Stimulated activated CD4-positive, alpha-beta T cell treated with anti-CD3 and anti-CD28 coated beads, TNF-alpha, amount 100 ng/mL, for 1 hour (primary cell): ENCODE data around the gene TTLL11.

Experiments used
- DNase-seq, 3 donors: peaks; one replicate each; pipeline ENCODE4 v3.0.0-alpha.2; 2020; ENCODE audit warnings: low read depth in 3 of 3, low spot score in 1 of 3

TTLL11 gene

DNA sequence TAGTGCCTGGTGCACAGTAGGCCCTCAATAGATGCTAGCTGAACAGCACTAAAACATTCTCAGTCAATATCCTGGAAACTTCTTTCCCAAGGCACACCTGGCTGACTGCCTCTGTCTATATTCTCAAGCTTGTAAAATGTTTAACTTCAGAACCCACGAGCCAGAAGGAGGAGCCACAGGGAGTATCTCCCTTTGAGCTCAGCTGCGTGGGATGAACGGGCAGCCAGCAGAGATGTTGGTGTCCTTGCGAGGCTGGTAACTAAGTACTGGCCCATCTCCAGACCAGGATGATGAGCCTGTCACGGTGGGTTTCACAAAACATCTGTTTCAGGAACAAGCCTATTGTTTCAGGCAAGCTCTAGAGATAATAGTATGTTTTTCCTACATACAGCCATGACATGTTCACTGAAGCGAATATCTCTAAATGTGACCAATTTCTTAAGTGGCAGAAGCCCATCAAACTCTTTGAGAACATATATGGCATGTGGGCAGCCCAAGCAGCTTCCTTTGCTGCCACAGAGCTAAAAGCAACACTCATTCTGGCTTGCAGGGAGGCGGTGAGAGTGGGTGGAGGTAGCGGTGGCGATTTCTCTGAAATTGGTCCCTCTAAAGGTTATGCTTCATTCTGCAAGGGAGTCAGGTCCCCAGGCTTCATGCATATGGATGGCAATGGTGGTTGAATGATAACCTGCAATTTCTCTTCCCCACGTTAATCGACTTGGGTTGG, 206.2 kb downstream of the TTLL11 start:
- DNase-seq = no peak

DNA sequence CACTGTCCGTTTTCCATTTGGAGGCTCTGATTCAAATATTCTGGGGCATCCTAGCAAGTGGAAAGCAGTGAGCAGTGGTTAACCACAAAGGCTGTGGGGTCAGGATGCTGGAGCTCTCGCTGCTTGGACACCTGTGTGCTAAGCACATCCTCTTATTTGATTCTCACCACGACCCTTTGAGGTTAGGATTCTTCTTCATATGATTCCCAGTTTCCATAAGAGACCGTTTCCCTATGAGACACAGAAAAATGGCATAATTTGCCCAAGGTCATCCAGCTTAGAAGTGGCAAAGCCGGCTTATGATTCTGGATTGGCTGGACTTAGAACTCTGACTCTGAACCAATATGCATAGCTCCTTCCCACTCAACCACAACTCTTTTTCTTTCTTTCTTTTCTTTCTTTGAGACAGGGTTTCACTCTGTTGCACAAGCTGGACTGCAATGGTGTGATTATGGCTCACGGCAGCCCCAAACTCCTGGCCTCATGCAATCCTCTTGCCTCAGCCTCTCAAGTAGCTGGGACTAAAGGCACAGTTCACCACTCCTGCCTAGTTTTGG, 207.7 kb downstream of the TTLL11 start:
- DNase-seq = no peak

DNA sequence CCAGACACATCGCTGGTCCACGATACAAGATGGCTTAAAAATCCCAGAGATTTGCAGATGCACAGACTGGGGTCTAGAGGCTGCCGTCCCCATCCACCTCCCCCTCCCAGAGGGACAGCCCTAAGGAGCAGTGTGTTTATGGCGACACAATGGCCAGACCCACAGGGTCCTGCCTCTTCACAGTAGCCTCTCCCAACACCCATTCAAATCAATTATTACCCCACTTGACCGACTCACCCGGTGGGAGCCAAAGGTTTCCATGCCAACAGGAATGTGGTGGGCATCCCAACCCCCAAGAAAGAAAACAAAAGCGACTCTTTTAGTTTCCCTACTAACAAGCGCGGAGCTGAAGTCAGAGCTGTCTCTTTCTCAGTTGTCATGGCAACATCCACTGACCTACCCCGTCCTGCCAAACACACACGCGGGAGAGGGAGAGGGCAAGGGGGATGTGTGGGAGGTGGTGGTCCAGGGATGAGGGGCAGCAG, 209.0 kb downstream of the TTLL11 start:
- no peak for DNase-seq

DNA sequence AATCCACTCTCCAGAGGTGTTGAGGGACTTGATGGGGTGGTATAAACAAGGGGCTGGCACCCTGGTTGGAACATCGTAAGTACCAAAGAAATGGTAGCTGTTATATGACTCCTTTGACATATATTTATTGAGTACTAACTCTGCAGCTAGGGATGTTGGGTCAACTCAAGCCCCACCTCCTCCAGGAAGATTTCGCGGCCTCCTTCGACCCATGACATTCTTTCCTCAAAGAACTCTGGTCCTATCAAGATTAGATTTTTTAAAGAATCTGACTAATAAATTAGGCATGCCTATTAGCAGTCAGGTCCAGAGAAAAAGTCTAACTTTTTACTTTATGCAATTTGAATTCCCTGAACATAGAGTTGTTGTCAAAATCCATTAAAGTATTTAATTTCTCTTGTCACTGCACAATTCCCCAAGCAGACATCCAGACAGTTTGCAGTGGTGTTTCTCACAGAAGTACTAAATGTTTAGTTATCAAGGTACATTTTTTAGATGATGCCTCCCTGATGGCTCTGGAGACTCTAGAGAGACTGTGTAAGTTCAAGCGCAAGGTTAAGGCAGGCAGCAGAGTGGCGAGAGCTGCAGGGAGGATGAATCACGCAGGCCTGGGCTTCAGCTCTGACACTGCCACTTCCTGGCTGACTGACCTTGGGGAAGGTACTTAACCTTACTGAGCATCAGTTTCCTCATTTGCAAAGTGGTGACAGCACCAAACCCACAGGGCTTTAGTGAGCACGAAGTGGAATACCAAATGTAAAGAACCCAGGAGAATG, 209.6 kb downstream of the TTLL11 start:
- no peak for DNase-seq

DNA sequence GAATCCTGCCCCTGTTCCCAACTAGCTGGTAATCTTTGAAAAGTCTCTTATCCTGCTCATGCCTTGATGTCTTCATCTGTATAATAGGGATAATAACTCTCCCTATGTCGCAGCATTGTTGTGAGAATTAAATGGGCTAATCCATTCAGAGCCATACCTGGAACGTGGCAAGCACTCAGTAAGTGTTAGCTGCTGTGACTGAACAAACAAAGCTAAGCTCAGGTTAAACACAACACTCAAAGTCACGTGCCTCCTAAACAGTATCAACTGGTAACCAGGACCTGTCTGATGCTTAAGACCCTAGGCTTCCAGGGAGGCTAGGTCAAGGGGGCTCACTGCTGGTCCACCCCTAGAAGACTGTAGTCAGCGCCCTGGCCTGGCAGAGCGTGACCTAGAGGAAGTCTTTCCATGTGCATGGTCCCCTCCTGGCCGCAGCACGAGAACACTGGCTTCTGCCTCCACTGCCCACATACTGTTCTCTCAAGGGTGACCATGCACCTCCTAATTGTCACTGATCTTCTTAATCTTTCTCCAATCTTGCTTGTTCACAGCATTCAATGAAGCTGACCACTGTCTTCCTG, 211.1 kb downstream of the TTLL11 start:
- no peak for DNase-seq

DNA sequence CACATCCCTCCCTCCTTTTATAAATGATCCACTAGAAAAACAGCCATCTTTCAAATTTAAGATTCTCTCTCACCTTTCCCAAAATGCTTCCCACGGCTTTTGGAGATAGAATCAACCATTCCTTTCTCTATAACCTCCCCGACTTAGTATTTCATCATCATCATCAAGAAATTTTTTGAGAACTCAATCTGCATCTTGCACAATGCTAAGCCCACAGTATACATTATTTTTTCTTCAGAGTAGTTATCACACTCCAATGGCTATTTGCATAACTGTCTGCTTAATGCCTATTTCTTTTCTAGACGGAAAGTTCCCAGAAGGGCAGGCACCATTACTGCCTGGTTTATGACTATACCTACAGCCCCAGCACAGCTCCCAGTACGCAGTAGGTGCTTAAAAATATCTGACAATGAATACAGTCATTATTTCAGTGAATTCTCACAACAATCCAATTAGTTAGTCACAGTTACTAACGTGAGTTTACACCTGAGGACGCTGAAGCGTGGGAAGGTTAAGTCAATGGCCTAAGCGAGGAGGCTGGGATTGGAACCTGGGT, 212.7 kb downstream of the TTLL11 start:
- DNase-seq = no peak

DNA sequence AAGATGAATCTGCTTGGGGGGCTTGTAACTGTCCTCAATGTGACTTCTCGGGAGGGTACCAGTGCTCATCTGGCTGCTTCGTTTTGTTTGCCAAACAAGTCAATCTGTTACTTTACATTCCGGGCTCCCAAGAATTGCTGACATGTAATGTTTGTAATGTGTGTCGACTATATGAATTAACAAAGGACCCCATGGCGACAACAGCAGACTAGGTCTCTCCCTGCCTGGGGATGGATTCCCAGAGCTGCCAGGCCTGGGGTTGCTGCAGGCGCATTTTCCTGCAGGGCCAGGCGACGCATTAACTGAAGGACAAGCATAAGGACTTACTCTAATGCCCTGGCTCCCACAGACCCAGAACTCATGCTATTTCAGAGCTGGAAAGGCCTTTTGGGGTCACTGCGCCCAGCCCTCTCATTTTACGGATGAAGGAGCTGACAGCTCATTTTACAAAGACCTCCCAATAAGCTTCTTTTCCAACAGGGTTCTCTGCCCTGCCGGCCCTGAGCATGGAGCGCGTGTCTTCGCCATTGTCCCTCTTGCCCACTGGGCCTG, 214.8 kb downstream of the TTLL11 start:
- no peak for DNase-seq

DNA sequence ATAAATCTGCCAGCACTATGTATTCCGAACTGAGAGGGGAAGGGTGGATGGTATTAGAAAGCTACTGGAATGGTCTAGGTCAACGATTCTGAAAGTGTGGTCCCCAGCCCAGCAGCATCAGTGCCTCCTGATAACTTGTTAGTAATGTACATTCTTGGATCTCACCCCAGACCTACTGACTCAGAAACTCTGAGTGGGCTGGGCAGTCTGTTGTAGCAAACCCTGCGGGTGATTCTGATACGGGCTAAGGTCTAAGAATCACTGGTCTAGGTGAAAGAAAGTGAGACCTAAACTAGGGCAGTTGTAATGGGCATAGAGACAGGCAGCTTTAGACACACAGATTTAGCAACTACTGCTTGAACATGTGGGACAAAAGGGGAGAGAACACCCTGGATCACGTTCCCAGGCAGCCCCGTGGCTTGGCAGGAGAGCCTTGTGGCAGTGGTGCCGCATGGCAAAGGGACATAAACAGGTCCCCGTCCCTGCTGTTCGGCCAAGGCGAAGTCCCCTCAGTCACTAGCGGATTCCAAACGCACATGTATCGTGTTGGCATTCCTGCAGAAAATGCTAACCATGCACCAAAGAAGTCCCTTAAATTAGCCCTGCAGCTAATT, 216.3 kb downstream of the TTLL11 start:
- DNase-seq = no peak

DNA sequence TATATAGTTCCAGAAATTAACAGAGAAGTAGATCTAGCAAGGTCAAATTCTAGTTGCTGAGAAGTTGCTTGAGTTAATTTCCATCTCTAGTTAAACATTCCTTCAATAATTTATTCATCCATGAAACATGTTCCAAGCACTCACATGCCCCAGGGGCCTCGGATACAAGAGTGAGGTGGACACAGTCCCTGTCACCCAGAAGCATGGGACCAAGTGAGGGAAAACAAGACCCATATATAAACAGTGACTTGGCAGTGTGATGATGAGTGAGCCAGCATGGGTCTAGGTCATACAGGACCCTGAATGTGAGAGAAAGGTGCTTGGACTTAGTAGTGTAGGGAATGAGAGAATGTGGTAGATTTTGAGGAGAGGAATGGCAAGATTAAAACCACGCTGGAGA, 216.9 kb downstream of the TTLL11 start:
- DNase-seq = no peak

DNA sequence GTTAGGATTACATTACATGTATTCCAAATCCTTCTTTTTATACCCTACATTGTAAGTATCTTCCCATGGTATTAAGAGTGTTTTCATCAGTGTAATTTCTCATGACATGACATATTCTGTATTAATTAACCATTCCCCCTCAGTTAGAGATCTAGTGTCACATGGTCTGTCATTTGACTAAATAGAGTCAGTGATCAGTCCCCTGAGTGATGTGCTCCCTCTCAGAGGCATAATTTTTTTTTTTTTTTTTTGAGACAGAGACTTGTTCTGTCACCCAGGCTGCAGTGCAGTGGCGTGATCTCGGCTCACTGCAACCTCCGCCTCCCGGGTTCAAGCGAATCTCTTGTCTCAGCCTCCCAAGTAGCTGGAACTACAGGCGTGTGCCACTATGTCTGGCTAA, 218.6 kb downstream of the TTLL11 start:
- DNase-seq = no peak

DNA sequence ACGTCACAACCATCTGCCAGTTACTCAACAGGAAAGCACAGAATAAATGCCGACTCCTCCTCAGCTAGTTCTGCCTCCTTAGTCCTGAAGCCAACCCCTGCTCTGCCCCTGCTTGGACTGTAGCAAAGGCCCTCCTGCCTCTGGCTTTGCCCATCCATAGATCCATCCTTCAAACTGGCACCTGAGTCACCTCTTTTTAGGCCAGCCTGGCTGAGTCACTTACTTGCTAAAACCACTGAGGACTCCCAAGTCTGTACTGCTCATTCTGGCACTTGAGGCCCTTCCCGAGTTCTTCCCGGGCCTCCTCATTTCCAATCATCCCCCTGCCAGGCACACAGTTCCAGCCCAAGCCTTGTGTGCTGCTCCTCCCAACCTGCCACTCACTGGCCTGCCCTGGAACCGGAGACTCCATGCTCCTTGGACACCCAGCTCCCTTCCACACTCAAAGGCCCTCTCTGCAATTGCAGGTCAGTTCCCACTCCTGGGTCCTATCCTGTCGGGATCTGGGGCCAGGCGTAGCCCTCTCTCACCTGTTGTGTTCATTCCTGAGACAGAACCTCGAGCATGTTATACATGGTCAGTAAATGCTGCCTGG, 221.6 kb downstream of the TTLL11 start:
- no peak for DNase-seq

DNA sequence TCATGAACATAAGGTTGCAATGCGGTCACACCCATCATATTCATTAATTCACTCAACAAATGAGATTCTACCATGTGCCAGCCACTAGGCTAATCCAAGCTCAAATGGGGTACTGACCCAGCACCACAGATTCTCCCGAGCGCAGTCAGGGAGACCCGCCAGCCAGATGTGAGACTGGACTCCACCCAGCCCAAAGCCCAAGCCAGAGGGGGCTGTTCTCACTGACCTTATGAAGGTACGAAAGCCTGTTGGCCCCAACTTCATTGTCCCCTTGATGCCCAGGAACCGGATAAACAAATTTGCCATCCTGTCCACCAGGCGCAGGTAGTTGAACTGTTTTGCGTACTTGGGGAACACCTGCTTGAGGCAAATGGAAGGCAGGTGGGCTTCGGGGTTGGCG, 222.8 kb downstream of the TTLL11 start:
- DNase-seq = no peak

DNA sequence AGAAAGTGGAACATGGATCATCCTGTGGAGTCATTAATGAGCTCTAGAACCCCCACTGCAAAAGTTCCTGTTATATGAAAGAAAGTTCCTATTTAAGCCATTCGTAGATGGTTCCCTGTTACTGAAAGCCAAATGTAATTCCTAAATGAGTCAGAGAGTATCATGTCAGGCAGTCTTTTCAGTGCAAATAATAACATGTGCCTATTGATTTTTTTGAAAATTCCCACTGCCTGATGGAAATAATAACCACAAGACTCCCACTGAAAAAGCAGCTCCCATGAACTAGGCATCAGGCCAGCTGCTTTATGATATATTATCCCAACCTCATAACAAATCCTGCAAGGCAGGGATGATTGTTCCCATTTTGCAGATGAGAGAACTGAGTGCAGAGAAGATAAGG, 224.5 kb downstream of the TTLL11 start:
- no peak for DNase-seq

DNA sequence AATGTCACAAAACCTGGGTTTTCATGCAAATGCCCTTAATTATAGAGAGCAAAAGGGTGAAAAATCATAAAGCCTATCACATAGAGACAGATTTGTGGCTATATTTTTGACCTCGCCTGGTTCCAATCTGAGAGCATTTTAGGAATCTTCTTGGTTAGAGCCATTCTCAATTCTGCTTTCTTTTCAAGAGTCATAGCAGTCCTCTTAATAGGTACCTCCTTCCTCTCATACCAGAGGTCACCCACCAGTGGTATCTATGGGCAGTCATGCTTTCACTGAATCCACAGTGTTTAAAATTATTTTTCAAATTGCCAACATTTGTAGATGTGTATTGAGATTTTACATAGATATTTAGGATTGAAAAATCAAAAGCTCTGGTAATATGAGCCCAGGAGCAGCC, 226.2 kb downstream of the TTLL11 start:
- no peak for DNase-seq

DNA sequence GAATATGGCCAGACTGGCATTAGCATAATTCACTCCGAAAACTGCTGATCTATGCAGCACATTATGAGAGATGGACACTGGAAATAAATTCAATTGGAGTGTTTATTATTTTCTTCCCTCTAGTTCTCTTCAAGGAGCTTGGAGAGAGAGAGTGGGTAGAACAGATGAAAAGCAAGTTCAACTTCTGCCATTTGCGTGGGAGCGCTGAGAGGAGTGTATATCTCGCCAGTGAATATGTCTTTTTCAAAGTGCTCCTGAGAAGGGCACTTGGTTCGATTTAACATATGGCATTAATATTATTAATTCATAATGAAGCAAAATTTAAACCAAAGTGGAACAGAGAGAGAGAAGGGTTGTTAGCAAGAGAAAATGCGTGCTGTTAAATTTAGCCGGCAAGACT, 227.2 kb downstream of the TTLL11 start:
- no peak for DNase-seq

DNA sequence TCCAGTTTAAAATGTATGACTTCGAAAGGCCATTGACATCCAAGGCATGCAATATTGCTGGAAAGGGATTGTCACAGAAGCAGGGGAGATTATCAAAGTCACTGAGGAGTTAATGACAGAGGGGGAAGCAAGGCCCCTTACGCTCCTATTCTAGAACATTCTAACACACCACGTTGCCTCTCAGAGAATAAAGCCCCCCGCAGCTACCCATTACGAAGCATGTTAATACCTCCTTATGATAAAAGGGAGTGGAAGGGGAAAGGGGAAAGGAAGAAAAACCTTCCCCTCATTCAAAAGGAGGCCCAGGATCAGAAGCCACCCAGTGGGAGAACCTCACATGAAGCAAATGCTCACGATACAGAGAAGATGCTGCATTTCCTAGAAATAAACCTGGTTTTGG, 228.0 kb downstream of the TTLL11 start:
- no peak for DNase-seq

DNA sequence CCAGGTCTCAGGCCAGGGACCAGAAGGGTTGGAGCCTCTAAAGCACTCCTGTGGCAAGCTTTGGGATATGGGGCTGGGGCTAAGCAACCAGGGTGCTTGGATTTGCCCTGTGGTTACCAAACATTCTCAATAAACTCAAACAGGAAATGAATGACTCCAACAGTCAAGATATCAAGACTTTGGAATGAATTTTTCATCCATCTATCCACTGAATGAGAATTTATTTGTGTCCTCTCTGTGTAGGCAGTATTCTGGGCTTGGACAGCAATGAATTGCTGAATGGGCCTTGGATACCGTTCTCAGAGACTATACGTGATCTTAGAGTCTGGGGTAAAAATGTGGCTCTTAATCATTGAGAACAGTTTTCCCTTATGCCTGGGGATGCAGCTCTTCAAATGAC, 229.2 kb downstream of the TTLL11 start:
- no peak for DNase-seq

DNA sequence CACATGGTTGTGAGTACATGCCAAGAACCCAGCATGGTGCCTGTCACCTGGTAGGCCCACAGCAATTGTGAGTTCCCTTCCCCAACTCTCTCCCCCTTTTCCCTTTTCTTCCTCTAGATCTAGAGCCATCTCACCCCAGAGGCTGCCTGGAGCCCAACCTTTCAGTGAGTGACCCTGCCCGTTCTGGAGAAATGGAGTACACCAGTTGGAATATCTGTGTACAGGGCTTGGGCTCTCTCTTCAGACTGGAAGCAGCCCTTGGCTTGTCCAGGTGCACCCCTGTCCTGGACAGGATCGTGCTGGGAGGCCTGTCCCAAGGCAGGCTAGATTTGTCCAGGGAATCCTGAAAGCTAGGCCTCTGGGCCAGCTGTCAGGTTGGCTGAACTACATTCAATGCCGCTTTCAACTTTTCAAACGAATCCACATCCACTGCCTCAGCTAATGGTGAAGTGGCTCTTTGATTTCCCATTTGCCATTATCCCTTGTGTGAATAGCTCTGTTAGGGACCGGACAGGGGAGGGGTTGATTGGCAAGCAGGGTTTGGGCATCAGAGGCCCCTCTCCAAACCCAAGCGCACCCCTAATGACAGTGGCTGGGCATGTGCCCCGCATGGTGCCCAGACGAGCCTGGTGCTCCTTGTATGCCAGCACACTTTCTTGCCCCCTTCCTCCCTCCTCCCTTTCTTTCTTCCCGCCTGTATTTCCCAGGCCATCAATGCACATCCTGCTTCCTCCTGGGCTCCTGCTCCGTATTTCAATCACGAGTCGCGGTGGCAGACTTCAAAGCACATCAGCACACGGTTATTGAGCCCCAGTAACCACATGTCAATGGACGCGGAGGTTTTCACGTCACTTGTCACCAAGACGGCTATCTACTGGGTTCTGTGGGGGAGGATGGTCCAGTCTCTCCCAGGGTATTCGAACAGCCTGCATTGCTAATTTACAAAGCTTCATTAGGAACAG, 230.5 kb downstream of the TTLL11 start:
- no peak for DNase-seq

DNA sequence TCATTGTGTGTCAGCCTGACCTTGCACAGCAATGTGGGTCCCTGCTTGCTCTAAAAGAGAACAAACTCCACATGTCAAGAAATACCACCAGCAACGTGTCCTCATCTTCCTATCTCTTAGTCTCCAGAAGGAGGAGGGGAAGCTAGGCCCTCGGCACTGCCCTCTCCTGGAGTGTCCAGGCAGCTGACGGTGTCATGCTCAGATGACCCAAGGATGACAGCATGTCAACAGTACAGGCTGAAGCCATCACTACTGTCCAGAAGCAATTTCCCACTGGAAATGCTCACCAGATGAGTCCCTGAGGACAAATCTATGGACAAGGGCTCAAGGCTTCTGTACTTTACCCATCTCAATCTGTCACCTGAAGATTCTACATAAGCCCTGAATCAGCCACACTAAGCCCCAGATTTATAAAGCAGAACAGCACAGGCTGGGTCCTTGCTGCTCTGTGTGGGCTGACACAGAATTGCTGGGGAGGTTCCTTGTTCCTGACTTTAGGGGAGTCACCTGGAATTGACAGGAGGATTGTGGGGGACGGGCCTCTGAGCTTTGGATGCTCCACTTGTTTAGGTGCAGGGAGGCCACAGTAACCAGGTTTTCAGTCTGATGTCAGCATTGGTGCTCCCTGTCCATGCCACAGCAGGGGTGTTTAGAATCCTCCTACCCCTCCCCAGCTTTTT, 231.5 kb downstream of the TTLL11 start:
- DNase-seq = no peak
